Measurements from ENCODE around the gene CDC14B. TPM values are rescaled to one million over a fixed set of nuclear protein-coding genes. Genes with fewer than 3 reads are reported as not detected.
"Not testable (repeated sequence)": the region's sequence is repeated elsewhere in the genome, so short reads cannot be mapped to it uniquely, and the experiment has no call there.

CDC14B gene
- total and polyA plus RNA-seq, 4 donors = 12.8 to 37.9 (median 25.4) TPM

DNA sequence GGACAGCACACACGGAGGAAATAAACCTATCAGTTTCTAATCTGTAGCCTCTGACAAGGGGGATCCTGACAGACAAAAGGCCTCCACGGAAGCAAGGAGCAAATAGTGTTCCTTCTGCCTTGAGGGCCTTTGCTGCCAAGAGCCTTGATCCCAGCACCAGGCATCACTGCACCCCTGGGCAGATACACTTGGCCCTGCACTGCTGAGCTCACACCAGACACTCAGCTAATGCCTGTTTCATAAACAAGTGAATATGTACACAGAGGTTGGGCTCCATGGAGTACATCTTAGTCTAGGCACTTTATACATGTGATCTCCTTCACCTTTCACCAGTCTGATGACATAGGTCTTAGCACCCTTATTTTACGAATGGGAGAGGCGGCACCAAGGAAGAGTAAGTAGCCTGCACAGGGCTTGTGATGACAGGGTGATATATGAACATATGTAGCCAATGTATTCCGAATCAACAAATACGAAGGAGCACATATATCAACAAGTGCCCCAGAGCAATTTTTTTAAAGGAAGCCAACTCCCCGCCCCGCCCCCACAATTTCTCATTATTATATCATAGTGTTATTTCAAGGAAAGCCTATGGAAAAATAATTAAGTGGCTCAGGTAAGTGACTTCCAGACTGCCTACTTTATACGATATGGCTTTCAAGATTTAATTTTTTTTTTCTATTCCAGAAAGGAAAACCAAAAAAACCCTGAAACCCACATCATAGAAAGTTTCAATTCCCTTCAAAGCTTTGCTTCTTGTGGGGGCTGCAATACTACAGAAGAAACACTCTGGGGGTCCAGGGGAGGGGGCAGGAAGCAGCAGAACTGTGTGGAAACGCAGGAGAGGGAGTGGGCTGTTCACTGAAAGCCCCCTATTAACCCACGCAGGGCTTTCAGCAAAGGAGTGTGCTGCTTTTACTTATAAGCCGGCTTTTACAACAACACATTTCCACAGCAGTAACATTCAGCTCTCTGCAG, 32.0 kb downstream of the CDC14B start:
- DNase-seq = no peak
- intact Hi-C loops (cut with DNase I) = no loop called here
- no peaks in the 10 kb centered on the region for H3K4me1 ChIP-seq (ENCODE audit: control insufficient read depth in 1 of 2, insufficient read depth in 2 of 2, low read length in 2 of 2)
- no peak overlapping the region for H3K4me3 ChIP-seq (ENCODE audit: low read length in 2 of 2)
- peaks cover 0 to 3% of the 10 kb centered on the region in 2 donors for H3K36me3 ChIP-seq (ENCODE audit: control insufficient read depth in 1 of 2, insufficient read depth in 2 of 2, low read length in 1 of 2)
- no peak overlapping the region for H3K27ac ChIP-seq (ENCODE audit: low read depth in 1 of 2, low read length in 2 of 2)
- H3K27me3 ChIP-seq (ENCODE audit: control insufficient read depth in 1 of 2, insufficient read depth in 2 of 2, low read length in 1 of 2) = no peaks in the 10 kb centered on the region
- 91% methylated on average over 12 of the region's 12 CpGs for WGBS, 2 donors
- ATAC-seq (ENCODE audit: low FRiP score) = no peak
- H3K9me3 ChIP-seq (ENCODE audit: control insufficient read depth, low read length) = no peaks in the 10 kb centered on the region

DNA sequence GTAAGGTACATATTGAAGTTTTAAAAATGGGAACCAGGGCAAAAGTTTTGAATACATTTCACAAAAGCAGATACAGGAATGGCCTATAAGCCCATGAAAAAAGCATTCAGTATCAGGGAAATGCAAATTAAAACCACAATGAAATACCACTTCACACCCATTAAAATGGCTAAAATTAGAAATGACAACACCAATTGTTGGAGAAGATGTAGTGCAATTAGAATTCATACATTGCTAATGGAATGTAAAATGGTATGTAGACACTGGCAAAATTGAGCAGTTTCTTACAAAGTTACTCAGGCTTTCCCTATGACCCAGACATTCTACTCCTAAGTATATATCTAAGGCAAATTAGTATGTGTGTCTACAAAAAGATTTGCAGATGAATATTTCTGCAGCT, 34.2 kb downstream of the CDC14B start:
- Histone ChIP-seq H3K9me3 (ENCODE audit: control insufficient read depth, low read length) (no peaks in the 10 kb centered on the region), H3K36me3 (ENCODE audit: control insufficient read depth in 1 of 2, insufficient read depth in 2 of 2, low read length in 1 of 2) (peaks cover 0 to 3% of the 10 kb centered on the region in 2 donors), H3K4me3 (ENCODE audit: low read length in 2 of 2) (no peak overlapping the region), H3K27me3 (ENCODE audit: control insufficient read depth in 1 of 2, insufficient read depth in 2 of 2, low read length in 1 of 2) (no peaks in the 10 kb centered on the region), H3K4me1 (ENCODE audit: control insufficient read depth in 1 of 2, insufficient read depth in 2 of 2, low read length in 2 of 2) (no peaks in the 10 kb centered on the region), H3K27ac (ENCODE audit: low read depth in 1 of 2, low read length in 2 of 2) (no peak overlapping the region)
- ATAC-seq (ENCODE audit: low FRiP score) (no peak), DNase-seq (no peak)
- intact Hi-C loops (cut with DNase I) = no loop called here

DNA sequence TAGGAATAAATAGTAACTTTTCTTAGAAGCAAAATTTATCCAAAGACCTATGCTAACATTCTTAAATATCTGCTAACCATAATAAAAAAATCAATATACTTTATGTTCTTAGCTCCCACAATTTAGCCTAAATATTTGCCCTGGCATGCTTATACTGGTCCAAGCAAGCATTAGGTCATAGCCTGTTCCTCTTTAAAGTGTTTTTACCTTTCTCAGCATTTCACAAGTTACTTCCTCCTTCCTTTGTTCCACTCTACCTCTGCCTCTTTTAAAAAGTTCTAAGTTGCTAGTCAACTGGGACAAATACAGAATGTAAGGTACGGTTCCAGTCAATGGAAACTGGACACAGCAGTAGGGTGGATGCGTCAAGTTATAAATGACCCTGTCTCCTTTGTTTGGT, 37.4 kb downstream of the CDC14B start:
- DNase-seq; intact Hi-C loops (cut with DNase I); H3K36me3 ChIP-seq (ENCODE audit: control insufficient read depth in 1 of 2, insufficient read depth in 2 of 2, low read length in 1 of 2); H3K9me3 ChIP-seq (ENCODE audit: control insufficient read depth, low read length); H3K27ac ChIP-seq (ENCODE audit: low read depth in 1 of 2, low read length in 2 of 2); H3K27me3 ChIP-seq (ENCODE audit: control insufficient read depth in 1 of 2, insufficient read depth in 2 of 2, low read length in 1 of 2); ATAC-seq (ENCODE audit: low FRiP score); H3K4me1 ChIP-seq (ENCODE audit: control insufficient read depth in 1 of 2, insufficient read depth in 2 of 2, low read length in 2 of 2); H3K4me3 ChIP-seq (ENCODE audit: low read length in 2 of 2): not testable (repeated sequence)
- WGBS, 2 donors = 84 to 94% methylated on average over 2 of the region's 2 CpGs

DNA sequence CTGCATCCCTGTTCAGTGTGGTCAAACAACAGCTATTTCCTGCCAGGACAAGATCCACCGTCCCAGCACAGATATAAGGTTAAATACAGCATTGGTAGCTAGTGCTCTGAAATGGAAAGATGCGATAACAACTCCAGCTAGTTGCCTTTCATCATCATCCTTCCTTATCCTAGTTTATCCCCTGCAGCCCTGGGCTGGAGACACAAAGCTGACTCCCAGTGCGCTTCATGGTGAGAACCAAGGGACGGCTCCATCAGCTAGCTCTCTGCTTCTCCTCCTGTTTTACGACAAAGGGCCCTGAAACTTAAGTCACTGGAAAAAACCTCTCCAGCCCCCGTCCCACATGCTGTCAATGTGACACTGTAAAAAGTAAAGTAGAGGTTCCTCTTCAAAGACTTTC, 37.9 kb downstream of the CDC14B start:
- Histone ChIP-seq H3K27ac (ENCODE audit: low read depth in 1 of 2, low read length in 2 of 2) (no peak overlapping the region), H3K27me3 (ENCODE audit: control insufficient read depth in 1 of 2, insufficient read depth in 2 of 2, low read length in 1 of 2) (no peaks in the 10 kb centered on the region), H3K36me3 (ENCODE audit: control insufficient read depth in 1 of 2, insufficient read depth in 2 of 2, low read length in 1 of 2) (peaks cover 0 to 3% of the 10 kb centered on the region in 2 donors), H3K4me3 (ENCODE audit: low read length in 2 of 2) (no peak overlapping the region), H3K4me1 (ENCODE audit: control insufficient read depth in 1 of 2, insufficient read depth in 2 of 2, low read length in 2 of 2) (no peaks in the 10 kb centered on the region), H3K9me3 (ENCODE audit: control insufficient read depth, low read length) (no peaks in the 10 kb centered on the region)
- DNase-seq = no peak
- WGBS, 2 donors = 74 to 85% methylated on average over 6 of the region's 6 CpGs
- intact Hi-C loops (cut with DNase I) = no loop called here
- ATAC-seq (ENCODE audit: low FRiP score) = no peak

DNA sequence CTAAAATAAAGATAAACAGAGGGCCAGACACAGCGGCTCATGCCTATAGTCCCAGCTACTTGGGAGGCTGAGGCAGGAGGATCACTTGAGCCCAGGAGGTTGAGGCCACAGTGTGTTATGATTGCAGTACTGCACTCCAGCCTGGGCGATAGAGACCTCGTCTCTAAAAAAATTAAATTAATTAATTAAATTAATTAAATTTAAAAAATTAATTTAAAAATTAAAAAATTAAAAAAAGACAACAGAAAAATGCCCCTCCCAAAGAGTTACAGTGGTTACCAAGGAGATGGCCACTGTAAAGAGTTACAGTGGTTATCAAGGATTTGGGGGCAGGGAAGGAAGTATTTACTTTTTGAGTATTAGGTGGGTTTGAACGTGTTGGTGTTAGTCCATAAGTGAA, 38.3 kb downstream of the CDC14B start:
- no peak overlapping the region for H3K27ac ChIP-seq (ENCODE audit: low read depth in 1 of 2, low read length in 2 of 2)
- H3K27me3 ChIP-seq (ENCODE audit: control insufficient read depth in 1 of 2, insufficient read depth in 2 of 2, low read length in 1 of 2) = no peaks in the 10 kb centered on the region
- intact Hi-C loops (cut with DNase I) = no loop called here
- ATAC-seq (ENCODE audit: low FRiP score) (no peak), DNase-seq (no peak)
- WGBS, 2 donors = 93 to 98% methylated on average over 4 of the region's 4 CpGs
- H3K36me3 ChIP-seq (ENCODE audit: control insufficient read depth in 1 of 2, insufficient read depth in 2 of 2, low read length in 1 of 2) = peaks cover 0 to 3% of the 10 kb centered on the region in 2 donors
- H3K9me3 ChIP-seq (ENCODE audit: control insufficient read depth, low read length) = no peaks in the 10 kb centered on the region
- no peaks in the 10 kb centered on the region for H3K4me1 ChIP-seq (ENCODE audit: control insufficient read depth in 1 of 2, insufficient read depth in 2 of 2, low read length in 2 of 2)
- H3K4me3 ChIP-seq (ENCODE audit: low read length in 2 of 2) = no peak overlapping the region

DNA sequence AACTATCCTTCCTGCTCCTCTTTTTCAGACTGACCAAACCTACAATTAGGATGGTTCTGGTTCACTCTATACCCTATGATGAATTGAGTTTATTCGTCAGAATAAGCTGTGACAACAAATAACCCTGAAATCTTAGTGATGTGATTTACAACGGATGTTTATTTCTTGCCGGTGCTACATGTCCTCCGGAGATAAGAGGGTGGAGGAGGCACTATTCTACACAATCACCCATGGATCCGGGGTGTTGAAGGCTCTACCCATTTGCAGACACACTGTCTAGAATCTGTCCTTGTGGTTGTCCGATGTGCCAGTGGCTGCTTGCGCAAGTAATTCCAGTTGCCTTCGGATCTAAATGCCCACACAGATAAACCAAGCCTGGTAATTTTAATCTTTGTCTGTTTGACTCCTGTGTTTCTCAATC, 44.7 kb downstream of the CDC14B start:
- H3K36me3 ChIP-seq (ENCODE audit: control insufficient read depth in 1 of 2, insufficient read depth in 2 of 2, low read length in 1 of 2) = no peaks in the 10 kb centered on the region
- no peaks in the 10 kb centered on the region for H3K9me3 ChIP-seq (ENCODE audit: control insufficient read depth, low read length)
- H3K27me3 ChIP-seq (ENCODE audit: control insufficient read depth in 1 of 2, insufficient read depth in 2 of 2, low read length in 1 of 2) = no peaks in the 10 kb centered on the region
- no peak for DNase-seq
- intact Hi-C loops (cut with DNase I) = no loop called here
- ATAC-seq (ENCODE audit: low FRiP score) = no peak
- WGBS, 2 donors = 86 to 88% methylated on average over 8 of the region's 8 CpGs
- H3K4me3 ChIP-seq (ENCODE audit: low read length in 2 of 2) = no peak overlapping the region
- H3K4me1 ChIP-seq (ENCODE audit: control insufficient read depth in 1 of 2, insufficient read depth in 2 of 2, low read length in 2 of 2) = no peaks in the 10 kb centered on the region
- H3K27ac ChIP-seq (ENCODE audit: low read depth in 1 of 2, low read length in 2 of 2) = no peak overlapping the region

DNA sequence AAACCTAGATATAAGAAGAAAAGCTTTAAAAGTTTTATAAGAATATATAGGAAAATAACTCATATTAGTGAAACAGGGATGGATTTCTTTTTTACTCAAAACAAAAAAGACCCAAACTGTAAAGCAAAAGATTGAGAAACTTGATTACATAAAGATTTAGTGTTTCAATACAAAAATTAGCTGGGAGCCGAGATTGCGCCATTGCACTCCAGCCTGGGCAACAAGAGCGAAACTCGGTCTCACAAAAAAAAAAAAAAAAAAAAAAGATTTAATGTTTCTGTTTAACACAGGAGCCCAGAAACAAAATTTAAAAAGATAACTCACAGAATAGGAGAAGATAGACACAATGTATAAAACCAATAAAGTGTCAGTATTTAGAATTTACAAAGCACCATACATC, 45.2 kb downstream of the CDC14B start:
- Histone ChIP-seq H3K9me3 (ENCODE audit: control insufficient read depth, low read length) (no peaks in the 10 kb centered on the region), H3K27me3 (ENCODE audit: control insufficient read depth in 1 of 2, insufficient read depth in 2 of 2, low read length in 1 of 2) (no peaks in the 10 kb centered on the region), H3K4me1 (ENCODE audit: control insufficient read depth in 1 of 2, insufficient read depth in 2 of 2, low read length in 2 of 2) (no peaks in the 10 kb centered on the region), H3K36me3 (ENCODE audit: control insufficient read depth in 1 of 2, insufficient read depth in 2 of 2, low read length in 1 of 2) (no peaks in the 10 kb centered on the region), H3K27ac (ENCODE audit: low read depth in 1 of 2, low read length in 2 of 2) (no peak overlapping the region), H3K4me3 (ENCODE audit: low read length in 2 of 2) (no peak overlapping the region)
- intact Hi-C loops (cut with DNase I) = no loop called here
- ATAC-seq (ENCODE audit: low FRiP score) = no peak
- DNase-seq = no peak
- 97 to 98% methylated on average over 4 of the region's 4 CpGs for WGBS, 2 donors

DNA sequence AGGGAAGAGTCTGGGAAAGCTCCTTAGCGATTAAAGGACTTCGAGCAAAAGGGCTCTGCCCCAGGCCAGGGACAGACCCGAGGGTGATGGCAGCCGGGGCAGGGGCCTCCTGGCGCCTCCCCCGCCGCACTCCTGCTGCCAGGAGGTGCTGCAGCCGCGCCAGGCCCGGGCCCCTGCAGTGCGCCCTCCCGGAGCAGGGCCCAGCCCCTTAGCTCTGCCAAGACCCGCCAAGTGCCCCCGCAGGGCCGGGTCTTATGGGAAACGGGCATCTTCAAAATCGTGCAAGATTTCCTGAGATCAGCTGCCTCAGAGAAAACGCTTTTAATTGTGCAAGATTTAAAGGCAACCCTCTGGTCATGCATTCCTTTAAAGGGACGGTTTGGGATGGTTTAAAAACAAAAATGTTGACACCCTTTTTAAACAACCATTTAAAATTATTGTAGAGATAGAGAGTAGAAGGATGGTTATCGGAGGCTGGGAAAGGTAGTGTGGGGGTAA, 52.4 kb downstream of the CDC14B start:
- H3K4me3 ChIP-seq (ENCODE audit: low read length in 2 of 2) = peak overlapping the region; percentile 90 to 92
- H3K9me3 ChIP-seq (ENCODE audit: control insufficient read depth, low read length) = no peaks in the 10 kb centered on the region
- no peaks in the 10 kb centered on the region for H3K27me3 ChIP-seq (ENCODE audit: control insufficient read depth in 1 of 2, insufficient read depth in 2 of 2, low read length in 1 of 2)
- intact Hi-C loops (cut with DNase I) = loop anchor here (2.0 to 10.0 kb wide), 6 partner anchors 45 to 150 kb away; partner anchors contain the start of genes PRXL2C (in 2 of the 2), ZNF367 (in 2 of the 2) and HABP4 (in 1 of the 2)
- peak overlapping the region; percentile 84 to 93 for H3K27ac ChIP-seq (ENCODE audit: low read depth in 1 of 2, low read length in 2 of 2)
- no peaks in the 10 kb centered on the region for H3K36me3 ChIP-seq (ENCODE audit: control insufficient read depth in 1 of 2, insufficient read depth in 2 of 2, low read length in 1 of 2)
- 1 to 2% methylated on average over 20 of the region's 20 CpGs for WGBS, 2 donors
- DNase-seq = no peak
- ATAC-seq (ENCODE audit: low FRiP score) = no peak
- H3K4me1 ChIP-seq (ENCODE audit: control insufficient read depth in 1 of 2, insufficient read depth in 2 of 2, low read length in 2 of 2) = peaks cover 0 to 3% of the 10 kb centered on the region in 2 donors
